HG02610 (cell line): ENCODE measurements around the gene RTN4RL1.
"Not testable (repeated sequence)": the region's sequence is repeated elsewhere in the genome, so short reads cannot be mapped to it uniquely, and the experiment has no call there.

Experiments
- ATAC-seq: cut with Tn5 transposase; IDR thresholded peaks from one replicate; pipeline ENCODE4 v1.9.1; 2021; ENCODE audit warnings: mild to moderate bottlenecking, moderate library complexity; ENCODE audit not compliant: unreplicated experiment

The RTN4RL1 gene

DNA sequence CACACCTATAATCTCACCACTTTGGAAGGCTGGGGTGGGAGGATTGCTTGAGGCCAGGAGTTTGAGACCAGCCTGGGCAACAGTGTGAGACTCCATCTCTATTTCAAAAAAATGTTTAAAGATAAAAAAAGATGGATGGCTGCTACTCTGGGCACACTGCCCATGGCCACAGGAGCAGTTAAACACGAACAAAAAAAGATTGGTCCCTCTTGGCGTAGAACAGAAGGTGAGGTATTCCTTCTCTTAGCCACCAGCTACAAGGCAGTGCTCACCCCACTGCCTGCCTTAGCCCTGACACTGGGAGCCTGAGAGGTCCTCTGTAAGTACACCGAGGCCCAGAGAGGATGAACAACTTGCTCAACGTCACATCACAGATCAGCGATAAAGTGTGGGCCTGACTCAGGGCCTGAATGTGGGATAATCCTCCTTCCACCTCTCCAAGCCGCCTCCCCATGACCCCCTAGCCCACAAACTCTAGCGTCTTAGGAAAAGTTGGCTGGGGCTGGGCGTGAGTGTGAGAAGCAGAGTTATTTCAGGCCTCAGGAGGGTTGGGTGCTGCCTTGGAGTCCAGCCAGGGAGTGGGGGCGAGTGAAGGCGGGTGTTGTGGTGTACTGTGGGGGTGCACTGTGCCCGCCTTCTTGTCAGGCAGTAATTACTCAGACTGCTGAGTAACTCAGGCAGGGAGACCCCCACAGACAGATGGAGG lies 2.5 kb upstream of the RTN4RL1 start:
- ATAC-seq: no peak

DNA sequence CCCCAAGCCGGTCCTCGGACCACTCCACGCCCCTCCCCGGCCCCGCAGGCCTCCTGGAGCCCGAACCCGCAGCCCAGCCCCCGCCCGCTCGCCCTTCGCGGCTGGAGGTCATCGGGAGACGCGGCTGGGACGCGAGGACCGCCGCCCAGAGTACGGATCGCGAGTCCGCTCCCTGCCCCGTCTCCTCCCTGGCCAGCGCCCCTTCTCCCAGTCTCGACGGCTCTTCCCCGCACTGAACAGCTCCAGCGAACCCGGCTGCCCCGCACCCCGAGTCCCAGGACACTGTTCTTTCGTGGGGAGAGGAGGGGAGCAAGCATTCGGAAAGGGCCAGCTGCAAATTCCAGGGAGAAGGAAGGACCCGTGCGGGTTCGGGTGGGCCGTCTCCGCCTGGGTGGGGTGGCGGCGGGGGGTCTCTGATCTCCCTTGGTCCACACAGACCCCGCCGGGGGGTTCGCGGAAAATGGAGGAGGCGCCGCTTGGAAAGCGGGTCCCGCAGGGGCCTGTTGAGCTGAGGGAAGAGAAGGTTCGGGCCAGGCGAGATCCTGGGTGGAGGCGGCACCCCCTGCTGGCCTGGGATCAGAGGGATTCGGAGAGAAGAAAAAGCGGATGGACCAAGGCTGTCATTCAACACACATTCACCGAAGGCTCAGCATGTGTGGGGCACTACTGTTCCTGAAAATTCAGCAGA lies 632 bp upstream of the RTN4RL1 start:
- ATAC-seq: no peak

DNA sequence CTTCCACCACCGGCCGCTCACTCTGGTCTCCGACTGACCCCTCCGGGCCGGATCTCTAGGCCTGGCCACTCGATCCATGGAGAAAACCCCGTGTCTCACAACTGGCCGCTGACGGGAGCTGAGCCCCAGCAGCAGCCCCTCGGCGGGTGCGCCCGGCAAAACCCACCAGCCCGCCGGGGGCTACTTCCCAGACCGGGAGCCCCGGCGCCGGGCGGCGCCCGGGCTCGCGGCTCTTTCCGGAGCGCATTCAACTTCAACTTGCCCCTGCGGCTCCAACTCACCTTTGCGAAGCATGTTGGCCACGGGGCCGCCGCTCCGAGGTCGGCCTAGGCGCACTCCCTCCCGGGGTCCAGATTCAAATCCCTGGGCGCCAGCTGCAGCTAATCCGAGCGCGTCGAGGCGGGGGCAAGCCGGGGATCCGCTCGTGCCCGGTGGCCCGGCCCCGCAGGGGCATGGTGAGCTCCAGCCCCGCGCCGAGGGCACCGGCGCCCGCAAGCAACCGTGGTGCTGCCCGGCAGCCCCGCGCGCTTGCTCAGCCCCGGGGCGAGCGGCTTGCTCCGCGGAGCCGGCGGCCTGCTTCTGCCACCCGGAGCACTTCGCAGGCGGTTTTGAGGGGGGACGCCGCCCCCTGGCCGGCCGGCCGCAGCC lies 438 bp downstream of the RTN4RL1 start:
- ATAC-seq: no peak

DNA sequence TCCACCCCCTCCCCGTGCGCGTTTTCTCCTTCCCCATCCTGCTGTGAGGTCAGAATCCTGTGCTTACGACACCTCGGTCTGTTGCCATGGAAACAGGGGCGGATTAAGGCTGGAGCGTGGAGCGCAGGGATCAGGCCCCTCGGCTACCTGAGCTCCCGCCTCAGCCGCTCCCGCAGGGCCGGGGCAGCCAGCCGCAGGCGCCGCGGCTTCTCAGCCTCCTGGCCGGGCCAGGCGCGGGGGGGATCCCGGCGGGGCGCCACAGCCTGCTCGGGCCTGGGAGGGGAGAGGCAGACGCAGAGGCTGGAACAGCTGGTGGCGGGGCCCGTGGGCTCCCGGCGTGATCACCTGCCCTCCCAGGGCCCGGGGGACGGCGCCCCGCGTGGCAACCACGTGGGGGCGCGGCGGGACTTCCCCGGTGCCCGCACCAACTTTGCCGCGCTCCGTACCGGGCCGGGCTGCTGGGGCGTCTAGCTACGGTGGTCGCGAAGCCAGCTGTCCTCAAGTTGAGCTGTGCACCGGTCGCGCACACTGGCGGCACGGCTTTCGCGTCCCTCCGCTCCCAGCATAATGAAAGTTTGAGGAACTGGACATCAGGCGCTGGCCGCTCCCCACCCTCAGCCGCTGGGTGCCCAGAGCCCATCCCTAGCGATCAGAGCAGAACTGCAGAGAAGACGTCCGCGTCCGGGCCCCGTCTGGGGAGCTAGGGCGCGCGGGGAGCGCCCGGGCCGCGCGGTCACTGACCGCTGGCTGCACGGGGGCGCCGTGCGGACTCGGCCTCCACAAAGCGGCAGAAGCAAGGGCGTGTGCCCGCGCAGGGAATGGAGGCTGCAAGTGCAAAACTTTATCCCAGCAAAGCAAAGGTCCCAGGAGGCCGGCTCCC lies 1.2 kb downstream of the RTN4RL1 start:
- ATAC-seq: no peak

DNA sequence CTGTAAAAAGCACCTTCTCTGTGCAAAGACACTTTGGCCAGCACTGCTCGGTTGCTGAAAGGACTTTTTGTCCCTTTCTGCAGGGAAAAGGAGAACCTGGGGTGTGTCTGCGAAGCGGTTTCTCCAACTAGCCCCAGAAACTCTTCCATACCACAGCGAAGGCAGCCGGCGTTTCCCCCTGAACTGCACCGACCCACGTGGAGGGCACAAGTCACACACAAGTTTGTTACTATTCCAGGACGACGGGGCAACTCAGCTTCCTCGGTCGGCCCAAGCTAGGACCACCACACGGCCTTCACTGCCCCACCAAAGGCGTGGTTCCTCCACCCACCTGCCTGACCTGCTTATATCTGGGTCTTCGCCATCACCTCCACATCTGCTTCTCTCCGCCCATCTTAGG lies 1.9 kb downstream of the RTN4RL1 start:
- no peak for ATAC-seq

DNA sequence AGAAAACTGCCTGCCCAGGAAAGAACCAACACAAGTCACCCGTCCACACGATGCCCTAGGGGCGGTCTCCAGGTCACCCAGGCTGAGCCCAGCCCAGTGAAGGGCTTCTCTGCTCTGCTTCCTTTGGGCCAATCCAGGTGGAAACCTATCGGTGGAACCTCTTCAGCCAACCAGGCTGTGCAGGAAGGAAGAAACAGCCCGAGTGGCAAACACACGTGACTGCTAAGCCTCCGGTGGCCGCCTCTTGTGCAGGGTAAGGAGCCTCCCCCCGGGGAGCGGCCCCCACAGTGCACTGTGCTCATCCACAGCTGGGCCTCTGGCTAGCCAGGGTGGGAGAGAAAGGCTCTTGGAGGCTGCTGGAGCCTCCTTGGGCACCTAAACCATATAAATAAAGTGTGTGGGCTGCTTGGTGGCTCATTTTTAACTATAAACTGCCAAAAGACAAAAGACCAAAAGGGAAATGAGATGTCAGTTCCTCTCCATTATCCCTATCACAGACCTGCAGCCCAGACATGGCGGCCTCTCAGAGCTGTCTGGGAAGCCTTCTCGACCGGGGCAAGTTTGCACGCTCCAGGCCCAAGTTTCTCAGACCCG lies 2.4 kb downstream of the RTN4RL1 start:
- ATAC-seq: no peak

DNA sequence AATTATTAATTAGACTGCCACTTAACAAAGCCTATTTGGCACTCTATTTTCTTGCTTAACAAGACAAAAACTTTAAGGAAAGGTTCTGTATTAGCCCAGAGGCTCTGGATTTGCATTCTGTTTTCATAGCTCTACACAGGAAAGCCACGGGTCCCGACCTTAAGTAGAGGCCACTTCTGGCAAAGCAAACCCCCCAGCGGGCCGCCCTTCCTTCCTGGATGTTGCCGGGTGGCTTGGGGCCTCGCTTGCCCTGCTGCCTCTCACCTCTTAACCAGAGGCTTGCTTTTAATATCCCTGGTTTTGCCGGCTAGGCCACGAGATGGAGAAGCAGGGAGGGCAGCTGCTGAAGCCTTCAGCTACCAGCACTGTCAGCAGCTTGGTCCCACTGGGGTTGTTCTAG lies 4.4 kb downstream of the RTN4RL1 start:
- ATAC-seq: no peak

DNA sequence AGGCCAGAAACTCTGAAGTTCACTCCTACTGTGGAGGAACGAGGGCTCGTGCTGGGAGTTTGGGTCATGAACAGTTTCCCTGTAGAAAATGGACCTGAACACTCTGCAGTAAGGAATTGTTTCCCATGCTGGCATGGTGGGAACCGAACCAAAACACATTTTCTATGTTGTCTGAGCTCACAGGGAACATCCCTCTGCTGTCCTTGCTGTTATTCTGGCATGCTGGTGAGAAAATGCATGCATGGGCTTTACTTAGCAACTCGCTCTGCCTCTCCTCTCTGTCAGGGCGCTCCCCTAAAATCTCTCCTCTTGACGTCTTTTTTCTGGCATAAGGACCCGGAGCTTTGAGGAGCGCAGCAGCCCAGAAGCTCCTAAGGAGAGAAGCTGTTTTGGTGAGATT lies 5.4 kb downstream of the RTN4RL1 start:
- no peak for ATAC-seq

DNA sequence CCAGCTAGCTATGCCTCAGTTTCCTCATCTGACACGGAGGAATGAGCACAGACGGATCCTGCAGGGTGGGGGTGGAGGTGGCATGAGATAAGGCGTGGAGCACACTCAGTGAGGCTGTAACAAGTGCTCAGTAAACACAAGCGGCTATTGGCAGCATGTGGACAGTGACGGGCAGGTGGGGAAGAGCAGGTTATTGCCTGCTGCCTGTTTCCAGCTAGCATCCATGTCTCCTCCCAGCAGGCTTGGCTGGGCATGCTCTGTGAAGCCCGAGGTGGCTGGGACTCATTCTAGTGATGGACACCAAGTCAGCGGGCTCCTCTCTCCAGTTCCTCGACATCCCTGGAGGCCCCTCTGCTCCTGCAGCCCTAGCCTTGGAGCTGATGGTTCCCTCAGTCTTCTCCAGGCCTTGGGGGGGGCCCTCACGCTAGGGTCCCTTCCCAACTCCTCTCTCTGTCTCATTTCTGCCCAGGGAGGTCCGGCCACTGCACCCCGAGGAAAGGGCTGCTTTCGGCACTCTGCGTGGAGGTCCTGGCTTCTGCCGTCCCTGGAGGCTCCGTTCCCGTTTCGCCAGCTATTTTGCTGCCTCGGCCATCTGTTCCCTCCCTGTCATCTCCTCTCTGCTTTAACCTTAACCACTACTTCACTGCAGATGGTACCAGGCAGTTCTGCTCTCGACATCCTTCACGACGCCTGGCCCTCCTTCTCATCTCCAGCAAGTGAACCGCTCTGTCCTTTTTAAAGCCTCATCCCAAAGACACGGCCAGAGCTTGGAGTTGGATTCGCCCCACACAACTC lies 6.2 kb downstream of the RTN4RL1 start:
- no peak for ATAC-seq

DNA sequence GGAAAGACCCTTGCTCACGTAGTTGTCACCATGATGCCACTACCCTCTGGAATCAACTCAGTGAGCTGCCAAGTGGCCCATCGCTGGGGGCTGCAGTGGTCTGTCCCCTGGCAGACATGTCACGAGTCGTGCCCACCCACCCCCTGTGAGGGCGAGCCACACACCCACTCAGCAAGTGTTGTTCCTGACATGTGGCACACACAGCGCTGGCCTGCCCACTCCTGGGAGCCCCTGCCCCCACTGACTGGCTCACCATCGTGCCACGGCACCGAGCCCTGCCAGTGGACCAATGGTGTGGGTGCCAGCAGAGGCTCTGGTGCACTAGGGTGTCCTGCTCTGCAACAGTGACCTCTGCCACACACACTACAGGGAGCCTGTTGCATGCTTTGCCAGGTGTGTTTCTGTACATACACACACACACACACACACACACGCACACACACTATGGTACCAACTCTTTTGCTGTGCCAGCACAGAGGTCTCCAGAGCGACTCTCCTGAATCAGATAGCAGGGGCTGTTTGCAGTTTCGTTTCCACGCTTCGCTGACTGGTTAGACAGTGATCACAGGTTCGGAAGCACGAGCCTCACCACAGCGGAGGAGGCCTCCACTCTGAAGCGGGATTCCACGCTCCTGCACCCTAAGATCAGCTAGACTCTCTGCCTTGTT lies 7.7 kb downstream of the RTN4RL1 start:
- ATAC-seq: no peak

DNA sequence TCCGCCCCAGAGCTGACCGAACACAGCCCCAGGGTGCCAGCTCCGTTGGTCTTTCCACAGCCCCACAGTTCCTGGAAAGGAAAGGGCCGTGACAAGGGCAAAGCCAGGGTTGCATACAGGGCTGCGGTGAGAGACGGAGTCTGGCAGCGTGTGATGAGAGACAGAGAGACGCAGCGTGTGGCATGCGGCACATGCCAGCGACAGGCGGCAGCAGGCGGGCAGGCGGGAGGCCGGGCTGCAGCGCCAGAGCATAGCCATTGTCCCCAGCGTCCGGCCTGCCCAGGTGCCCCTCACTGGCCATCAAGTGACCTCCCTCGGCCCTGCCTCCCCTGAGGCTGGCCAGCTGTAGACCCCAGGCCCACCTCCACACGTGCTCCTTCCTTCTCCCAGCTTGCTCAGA lies 8.6 kb downstream of the RTN4RL1 start:
- no peak for ATAC-seq

DNA sequence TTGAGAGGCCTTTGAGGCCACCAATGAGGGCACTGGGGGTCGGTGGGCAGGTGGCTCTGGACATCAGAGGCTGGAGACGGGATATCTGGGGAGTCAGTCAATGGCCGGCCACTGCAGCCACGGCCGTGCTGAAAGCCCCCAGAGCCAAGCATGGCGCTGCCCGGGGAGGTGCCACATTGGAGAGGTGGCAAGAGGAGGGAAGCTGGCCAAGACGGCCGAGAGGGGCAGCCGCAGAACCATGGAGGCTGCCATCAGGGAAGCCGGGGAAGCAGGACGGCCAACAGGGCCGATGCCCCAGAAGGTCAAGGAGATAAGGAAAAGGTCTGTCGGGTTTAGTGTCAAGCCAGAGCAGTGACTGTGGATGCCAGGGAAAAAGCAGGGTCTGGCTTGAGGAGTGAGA lies 9.8 kb downstream of the RTN4RL1 start:
- ATAC-seq: no peak

DNA sequence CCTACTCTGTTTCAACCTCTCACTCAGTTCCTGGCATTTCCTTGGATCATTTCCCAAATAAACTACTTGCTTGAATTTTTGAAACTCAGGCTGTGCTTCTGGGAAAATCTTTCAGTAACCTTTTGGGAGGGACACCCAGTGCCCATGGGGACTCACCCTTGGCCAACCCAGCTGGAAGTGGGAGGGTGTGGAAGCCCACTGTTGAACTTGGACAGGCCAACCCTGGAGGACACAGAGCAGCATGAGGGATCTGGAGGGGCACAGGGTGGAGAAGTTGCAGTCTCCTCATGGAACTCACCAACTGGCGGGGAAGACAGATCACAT lies 11.2 kb downstream of the RTN4RL1 start:
- ATAC-seq: no peak

DNA sequence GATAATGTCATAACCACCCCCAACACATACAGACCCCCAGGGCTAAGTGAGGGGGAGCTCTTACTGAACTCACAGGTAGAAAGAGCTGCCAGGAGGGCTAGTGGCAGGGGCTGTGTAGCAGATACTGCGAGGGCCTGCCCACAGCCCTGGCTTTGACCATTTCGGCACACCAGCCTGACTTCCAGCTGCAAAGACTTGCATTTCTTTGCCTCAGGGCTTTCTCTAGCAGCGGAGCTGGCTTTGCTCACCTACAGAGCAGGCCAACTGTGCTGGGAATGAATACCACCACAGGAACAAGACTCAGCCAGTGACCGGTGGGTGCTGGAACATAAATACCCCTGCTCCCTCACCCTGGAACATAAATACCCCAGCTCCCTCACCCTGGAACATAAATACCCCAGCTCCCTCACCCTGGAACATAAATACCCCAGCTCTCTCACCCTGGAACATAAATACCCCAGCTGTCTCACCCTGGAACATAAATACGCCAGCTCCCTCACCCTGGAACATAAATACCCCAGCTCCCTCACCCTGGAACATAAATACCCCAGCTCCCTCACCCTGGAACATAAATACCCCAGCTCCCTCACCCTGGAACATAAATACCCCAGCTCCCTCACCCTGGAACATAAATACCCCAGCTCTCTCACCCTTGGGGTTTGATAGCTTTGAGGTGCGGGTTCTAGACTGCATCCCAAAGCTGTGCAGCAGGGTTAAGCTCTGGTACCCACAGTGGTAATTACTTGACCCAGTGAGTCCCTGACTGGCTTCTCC lies 11.7 kb downstream of the RTN4RL1 start:
- not testable (repeated sequence) for ATAC-seq

DNA sequence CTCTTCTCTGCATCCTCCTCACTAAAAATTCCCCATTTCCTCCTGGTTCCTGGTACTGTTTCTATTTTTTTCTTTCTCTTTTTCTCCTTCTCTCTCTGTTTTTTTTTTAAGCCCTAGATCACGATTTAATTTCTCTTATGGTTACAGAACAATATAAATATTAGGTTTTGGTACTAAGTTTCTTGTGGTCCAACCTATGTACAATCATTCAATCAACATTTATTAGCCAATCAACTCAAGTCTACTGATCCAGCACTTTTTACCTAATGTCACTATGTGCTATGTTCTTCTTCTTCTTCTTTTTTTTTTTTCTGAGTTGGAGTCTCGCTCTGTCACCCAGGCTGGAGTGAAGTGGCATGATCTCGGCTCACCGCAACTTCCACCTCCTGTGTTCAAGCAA lies 12.6 kb downstream of the RTN4RL1 start:
- no peak for ATAC-seq

DNA sequence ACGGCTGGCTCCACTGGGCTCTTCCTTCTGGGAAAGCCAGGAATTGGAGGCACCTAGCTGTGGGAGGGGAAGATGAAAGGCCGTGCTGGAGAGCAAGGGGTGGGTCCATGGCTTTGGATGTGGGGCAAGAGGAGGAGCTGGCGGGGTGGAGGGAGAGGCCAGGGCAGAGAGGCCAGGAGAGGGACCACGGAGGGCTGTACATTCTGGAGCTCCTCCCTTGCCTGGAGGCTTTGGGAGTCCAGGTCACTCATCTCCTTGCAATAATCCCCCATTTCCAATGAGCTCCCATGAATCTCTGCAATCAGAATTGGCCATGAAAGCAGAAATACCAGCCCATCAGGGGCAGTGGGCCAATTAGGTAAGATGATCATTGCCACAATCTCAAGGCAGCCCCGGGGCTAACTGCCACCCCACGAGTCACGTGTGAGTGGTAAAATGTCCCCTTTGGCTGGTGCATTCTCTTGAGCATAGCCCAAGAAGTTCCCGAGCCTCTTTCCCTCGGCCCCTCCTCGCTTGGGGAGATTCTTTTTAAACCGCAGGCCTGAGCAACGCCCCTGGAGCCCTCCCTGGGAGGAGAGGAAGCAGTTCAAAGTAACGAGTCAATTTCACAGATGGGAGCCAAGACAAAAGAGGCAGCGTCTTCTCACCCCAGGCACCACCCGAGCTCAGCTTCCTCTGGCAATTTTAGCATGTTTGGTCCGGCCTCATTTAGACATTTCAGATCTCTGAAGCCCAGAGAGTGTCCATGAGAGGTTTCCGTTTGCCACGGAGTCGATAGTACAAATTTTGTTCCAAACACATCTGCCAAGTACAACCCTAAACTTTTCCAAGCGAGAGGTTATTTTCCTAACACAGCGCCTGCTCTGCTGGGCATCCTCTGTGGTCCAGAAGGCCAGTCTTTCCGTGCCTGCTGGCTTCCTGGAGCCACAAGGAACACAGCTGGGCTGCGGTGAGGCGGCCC lies 13.4 kb downstream of the RTN4RL1 start:
- no peak for ATAC-seq

DNA sequence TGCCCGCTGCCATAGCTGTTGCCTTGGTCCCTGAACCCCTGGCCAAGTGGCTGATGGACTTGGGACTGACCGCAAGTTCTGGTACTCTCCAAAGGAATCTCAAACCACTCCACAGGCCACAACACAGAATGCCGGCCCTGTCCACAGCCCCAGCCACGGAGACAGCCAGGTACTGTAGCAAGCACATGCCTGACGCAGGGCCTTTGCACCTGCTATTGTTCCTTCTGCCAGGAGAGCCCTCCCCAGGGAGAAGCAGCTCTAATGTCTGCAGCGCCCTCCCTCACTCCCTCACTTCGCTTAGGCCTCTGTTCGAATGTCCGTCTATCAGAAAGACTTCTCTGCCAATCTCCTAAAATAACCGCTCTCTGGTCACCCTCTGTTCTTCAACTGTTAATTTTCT lies 15.4 kb downstream of the RTN4RL1 start:
- ATAC-seq: no peak
